GM19438 (cell line): ENCODE measurements around the gene ANKRD22.

Source experiments
- ATAC-seq: cut with Tn5 transposase; IDR thresholded peaks from one replicate; pipeline ENCODE4 v1.9.1; 2021; ENCODE audit warnings: low read depth; ENCODE audit not compliant: unreplicated experiment

ANKRD22 gene

GRCh38 chr10:88879534-88880281 lies 28.1 kb upstream of the ANKRD22 start, which contains the start of gene STAMBPL1:
Gene STAMBPL1 (plus strand): TSS chr10:88880245. CDS start chr10:88901709, 21,464 bp downstream.
- ATAC-seq, result peak; percentile 60

DNA sequence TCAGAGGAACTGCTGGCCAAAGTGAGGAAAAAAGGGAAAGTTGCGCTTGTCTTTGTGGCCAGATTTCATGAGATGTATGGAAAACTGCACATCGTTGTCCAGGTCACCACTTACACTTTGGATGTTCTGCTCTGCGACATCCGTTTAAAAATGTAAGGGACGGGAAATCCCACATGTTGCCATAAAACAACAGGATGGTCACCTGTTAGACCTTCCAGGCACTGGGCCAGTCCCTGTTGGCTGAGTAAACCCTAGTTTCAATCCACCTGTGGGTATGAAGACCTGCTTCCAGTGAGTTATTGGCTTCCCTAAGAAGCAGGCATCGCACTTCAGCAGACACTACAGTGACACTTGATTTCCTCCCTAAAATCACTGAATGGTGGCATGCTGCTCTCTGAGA lies 25.7 kb upstream of the ANKRD22 start:
- no peak for ATAC-seq

DNA sequence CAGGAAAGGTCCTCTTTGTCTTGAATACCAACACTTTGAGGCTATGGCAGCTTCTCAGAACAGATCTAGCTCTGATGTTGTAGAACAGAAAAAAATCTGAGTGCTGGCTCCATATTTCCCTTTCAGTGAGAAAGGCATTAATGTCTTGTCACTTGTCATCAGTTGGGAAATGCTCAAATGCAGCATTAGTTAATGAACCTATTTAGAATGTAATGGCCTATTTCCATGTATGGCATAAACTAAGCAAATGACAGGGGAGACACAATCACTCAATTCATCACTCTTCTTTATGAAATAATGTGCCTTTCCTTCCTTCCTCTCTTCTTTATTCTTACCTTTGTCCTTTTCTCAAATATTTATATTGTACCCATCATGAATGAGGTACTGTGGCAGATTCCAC lies 23.4 kb upstream of the ANKRD22 start:
- no peak for ATAC-seq

DNA sequence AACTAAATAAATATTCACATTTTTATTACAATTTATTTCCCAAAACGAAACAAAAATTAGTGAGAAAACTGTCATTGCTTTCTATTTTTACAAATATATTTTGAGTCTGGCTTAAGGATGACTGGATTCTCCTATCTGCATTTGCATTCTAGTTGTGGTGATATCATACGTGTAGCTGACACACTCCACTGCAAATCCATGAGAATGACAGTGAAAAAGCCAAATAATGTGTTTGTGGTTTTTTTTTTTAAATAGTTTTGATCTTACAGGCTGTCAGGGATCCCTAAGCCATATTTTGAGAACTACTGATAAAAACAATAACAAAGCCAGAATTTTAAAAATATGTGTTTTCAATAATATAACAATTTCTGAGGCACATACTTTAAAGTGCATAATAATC lies 22.6 kb upstream of the ANKRD22 start:
- no peak for ATAC-seq

GRCh38 chr10:88873757-88874156 lies 22.1 kb upstream of the ANKRD22 start:
- no peak for ATAC-seq

DNA sequence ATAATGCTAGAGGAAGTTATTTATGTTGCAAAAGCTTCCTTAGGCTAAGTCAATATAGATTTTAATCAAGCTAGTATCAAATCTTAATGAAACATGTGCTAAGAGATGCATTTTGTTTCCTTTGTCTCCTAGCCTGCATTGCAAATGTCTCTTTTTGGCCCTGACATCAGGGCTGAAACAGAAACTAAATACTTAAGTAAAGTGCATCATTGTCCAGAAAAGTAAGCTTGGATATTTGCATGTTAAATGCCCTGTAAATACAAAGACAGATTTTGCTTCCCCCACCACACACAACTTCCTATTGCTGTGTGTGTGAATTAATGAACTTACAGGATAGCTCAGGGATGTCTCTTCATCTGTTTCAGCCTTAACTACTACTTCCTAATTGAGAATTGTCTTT lies 18.4 kb upstream of the ANKRD22 start:
- no peak for ATAC-seq

DNA sequence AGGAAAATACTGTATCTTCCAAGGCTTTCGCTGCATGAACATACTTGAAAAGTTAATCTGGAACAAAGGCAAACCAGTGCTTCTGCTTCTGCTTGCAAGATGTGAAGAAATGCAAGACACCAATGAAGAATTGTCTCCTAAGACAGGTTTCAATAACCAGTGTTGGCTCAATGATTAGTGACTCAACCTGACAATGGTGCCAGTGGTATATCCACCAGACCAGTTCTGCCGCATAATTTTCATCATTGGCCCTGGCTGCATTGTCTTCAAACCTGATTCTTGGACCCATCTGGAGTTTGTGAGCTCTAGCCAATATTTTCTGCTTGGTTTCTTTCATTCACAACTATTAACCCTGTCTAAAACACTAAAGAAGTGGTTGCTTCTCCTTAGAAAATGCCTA lies 14.8 kb upstream of the ANKRD22 start:
- ATAC-seq, result no peak

GRCh38 chr10:88865281-88865876 lies 13.7 kb upstream of the ANKRD22 start:
- no peak for ATAC-seq

- no peak for ATAC-seq
Measured at GRCh38 chr10:88861036-88861435, 9.4 kb upstream of the ANKRD22 start.

- no peak for ATAC-seq
Measured at GRCh38 chr10:88858491-88858890, 6.8 kb upstream of the ANKRD22 start.

DNA sequence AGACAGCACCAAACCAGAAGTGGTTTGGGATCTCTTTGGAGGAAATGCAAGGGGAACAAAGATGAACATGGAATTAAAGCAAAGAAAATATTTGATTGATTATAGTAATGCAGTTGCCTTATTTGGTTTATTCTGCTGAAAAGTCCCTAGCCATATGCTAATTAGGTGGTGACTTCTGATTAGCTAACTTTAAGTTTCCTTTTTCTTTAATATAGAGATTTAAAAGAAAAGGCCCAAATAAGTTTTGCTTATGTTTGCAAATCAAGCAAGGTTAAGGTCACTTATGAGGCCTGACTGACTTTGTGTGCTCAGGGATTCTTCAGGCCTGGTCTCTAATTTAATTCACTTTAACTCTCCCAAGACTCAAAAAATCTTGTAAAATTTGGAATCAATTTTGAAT lies 6.2 kb upstream of the ANKRD22 start:
- ATAC-seq, result no peak

DNA sequence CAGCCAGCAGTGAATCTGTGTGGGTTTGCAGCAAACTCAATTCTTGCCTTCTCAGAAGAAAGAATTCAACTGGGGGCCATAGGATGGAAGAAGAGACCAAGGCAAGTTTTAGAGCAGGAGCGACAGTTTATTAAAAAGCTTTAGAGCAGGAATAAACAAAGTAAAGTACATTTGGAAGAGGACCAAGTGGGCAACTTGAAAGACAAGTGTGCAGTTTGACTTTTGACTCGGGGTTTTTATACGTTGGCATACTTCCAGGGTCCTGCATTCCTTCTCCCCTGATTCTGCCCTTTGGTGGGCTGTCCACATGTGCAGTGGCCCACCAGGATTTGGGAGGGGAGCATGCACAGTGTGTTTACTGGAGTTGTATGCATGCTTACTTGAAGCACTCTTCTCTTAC lies 3.0 kb upstream of the ANKRD22 start:
- ATAC-seq, result no peak

GRCh38 chr10:88853155-88853881 lies 1.7 kb upstream of the ANKRD22 start:
- no peak for ATAC-seq

- no peak for ATAC-seq
Measured at GRCh38 chr10:88852327-88852726, 683 bp upstream of the ANKRD22 start.

DNA sequence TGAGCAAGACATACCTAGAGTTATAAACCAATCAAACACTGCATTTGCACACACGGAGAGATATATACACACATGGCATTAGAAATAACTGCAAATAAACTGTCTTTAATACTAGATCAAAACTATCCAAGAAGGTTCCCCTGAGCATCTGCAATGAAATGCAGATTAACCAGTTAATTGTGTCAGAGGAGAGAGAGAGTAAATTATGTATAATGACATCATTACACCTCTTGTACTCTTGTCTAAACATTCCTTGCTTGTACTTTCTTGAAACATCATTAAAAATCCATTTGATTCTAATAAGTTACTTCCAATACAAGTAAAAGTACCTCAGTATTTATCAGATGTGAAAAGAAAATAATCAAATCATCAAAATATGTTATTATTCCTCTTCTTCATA lies 932 bp downstream of the ANKRD22 start:
- ATAC-seq, result no peak

- no peak for ATAC-seq
Measured at GRCh38 chr10:88849234-88849633, 2.4 kb downstream of the ANKRD22 start.

GRCh38 chr10:88848499-88848898 lies 3.1 kb downstream of the ANKRD22 start:
- ATAC-seq, result no peak

DNA sequence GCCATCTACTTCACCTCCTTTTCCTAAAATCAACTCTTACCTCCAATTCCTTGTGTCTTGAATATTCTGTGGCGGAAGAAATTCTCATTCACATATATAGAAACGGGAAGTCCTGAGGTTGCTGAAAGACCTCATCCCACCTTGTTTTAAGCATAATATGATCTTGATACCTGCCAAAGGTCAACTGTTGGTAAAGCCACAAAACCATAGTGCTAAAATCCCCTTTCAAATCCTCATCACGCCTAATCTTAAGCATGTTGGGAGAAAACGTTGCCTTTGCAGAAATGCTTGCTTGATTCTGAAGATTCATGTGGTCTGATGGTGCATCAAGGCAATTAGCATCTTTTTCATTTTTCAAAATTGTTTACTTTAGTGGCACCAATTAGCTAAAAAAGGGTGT lies 8.5 kb downstream of the ANKRD22 start:
- no peak for ATAC-seq

GRCh38 chr10:88841316-88842111 lies 10.1 kb downstream of the ANKRD22 start:
- no peak for ATAC-seq

DNA sequence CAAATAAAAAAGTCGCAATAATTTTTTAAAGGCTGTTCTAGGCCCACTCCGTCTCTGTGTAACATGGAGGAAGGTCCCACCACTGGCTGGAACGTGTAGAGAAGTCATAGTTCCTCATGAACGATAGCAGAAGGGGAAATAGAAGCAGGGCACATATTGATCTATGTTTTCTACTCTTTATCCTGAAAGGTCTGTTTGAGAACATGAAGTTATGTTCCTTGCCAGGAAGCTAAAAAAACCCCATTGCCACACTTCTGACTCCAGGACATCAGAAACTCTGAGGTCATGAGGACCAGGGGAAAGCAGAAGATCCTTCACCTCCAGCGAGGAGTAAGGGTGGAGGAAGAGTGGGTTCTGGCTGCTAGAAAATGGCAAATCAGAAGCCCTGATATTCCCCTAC lies 10.8 kb downstream of the ANKRD22 start:
- no peak for ATAC-seq

- no peak for ATAC-seq
Measured at GRCh38 chr10:88840104-88840503, 11.5 kb downstream of the ANKRD22 start.
